T-cell (primary cell): Measurements from ENCODE around the gene TCERG1L. TPM values are rescaled to one million over a fixed set of nuclear protein-coding genes. Genes with fewer than 3 reads are reported as not detected.
"Not testable (repeated sequence)": the region's sequence is repeated elsewhere in the genome, so short reads cannot be mapped to it uniquely, and the experiment has no call there.

Experiments
- ATAC-seq, 4 experiments: fragments of 200-7000 bp in 3 of 4; fragments of 150-1000 bp in 1 of 4; cut with Tn5 transposase; replicated peaks in 1 of 4; 1 replicate in 3 of 4; 2 replicates in 1 of 4; pipeline ENCODE4 v1.10.0; 2021; ENCODE audit warnings: moderate library complexity in 3 of 4, mild to moderate bottlenecking in 2 of 4, moderate number of reproducible peaks in 1 of 4
- CTCF ChIA-PET, 2 donors: fragments of 300-600 bp; sonication (Branson Sonifier 250); formaldehyde crosslinking; loops; one replicate each; lab custom pipeline; 2022; ENCODE audit warnings: antibody characterized with exemption in 2 of 2; lab: Charles Lee
- POLR2A ChIA-PET, 2 donors: fragments of 300-600 bp; sonication (Branson Sonifier 250); formaldehyde crosslinking; loops; one replicate each; lab custom pipeline; 2022; ENCODE audit warnings: antibody characterized with exemption in 2 of 2; lab: Charles Lee
- DNase-seq, 35 experiments: peaks; one replicate each; pipeline versions ENCODE4 v3.0.0 to v3.0.0-alpha.2; 2013 to 2023
- H3K27ac ChIP-seq: one replicate; pipeline ENCODE4 v1.5.1; 2013; ENCODE audit warnings: low read length
- H3K27me3 ChIP-seq, 2 experiments: replicated peaks in 1 of 2; 1 replicate in 1 of 2; 2 replicates in 1 of 2; pipeline versions ENCODE4 v1.6.1 to v1.7.0; 2013; ENCODE audit warnings: low read length in 1 of 2, mixed read lengths in 1 of 2; ENCODE audit not compliant: control insufficient read depth in 2 of 2, insufficient read depth in 2 of 2; ENCODE audit errors: extremely low read depth in 1 of 2
- H3K36me3 ChIP-seq, 2 donors: 1 replicate in 1 of 2; 2 replicates in 1 of 2; pipeline versions ENCODE4 v1.6.1 to v1.7.0; 2013; ENCODE audit warnings: low read length in 1 of 2; ENCODE audit not compliant: control insufficient read depth in 2 of 2, insufficient read depth in 1 of 2; ENCODE audit errors: extremely low read depth in 1 of 2
- H3K4me1 ChIP-seq, 2 experiments: 1 replicate in 1 of 2; 2 replicates in 1 of 2; pipeline versions ENCODE4 v1.6.1 to v1.7.0; 2013; ENCODE audit warnings: low read length in 2 of 2, mixed read lengths in 1 of 2; ENCODE audit not compliant: insufficient read depth in 2 of 2, control insufficient read depth in 1 of 2; ENCODE audit errors: extremely low read depth in 1 of 2
- H3K4me3 ChIP-seq, 2 donors: 1 replicate in 1 of 2; 2 replicates in 1 of 2; pipeline versions ENCODE4 v1.5.1 to v1.7.0; 2013; ENCODE audit warnings: mild to moderate bottlenecking in 2 of 2, low read length in 1 of 2, moderate library complexity in 1 of 2; ENCODE audit not compliant: control insufficient read depth in 1 of 2; ENCODE audit errors: extremely low read depth in 1 of 2
- H3K9me3 ChIP-seq: 2 replicates; pipeline ENCODE4 v1.7.0; 2013
- H3K27ac Mint-ChIP-seq, 2 donors: one replicate each; pipeline ENCODE4 v1.8.0; 2020 to 2021; ENCODE audit warnings: mild to moderate bottlenecking in 2 of 2, mixed read lengths in 2 of 2
- H3K27me3 Mint-ChIP-seq, 2 donors: one replicate each; pipeline ENCODE4 v1.8.0; 2021 to 2022; ENCODE audit warnings: mixed read lengths in 2 of 2
- H3K36me3 Mint-ChIP-seq: one replicate; pipeline ENCODE4 v1.8.0; 2021; ENCODE audit warnings: mixed read lengths
- H3K4me1 Mint-ChIP-seq, 3 donors: one replicate each; pipeline ENCODE4 v1.8.0; 2020 to 2022; ENCODE audit warnings: mixed read lengths in 3 of 3, mild to moderate bottlenecking in 1 of 3
- H3K4me3 Mint-ChIP-seq, 3 donors: one replicate each; pipeline ENCODE4 v1.8.0; 2020 to 2022; ENCODE audit warnings: mild to moderate bottlenecking in 3 of 3, mixed read lengths in 3 of 3, moderate library complexity in 3 of 3
- H3K9me3 Mint-ChIP-seq, 3 donors: one replicate each; pipeline ENCODE4 v1.8.0; 2020 to 2022; ENCODE audit warnings: mixed read lengths in 3 of 3
- WGBS: methylation state at CpG from one replicate; pipeline ENCODE4 v1.1.5; 2013; ENCODE audit warnings: missing lambda C conversion rate; ENCODE audit not compliant: insufficient coverage; 5-methylcytosine and 5-hydroxymethylcytosine counted together
- total RNA-seq, 35 experiments: library from RNA in 6 of 35; stranded (reverse) in 6 of 35; fragments of 120-200 nt in 1 of 35; gene quantifications; one replicate each; pipeline versions ENCODE4 v1.2.1 to v1.2.4 and lab custom pipeline; 2013 to 2026

TCERG1L gene
- total RNA-seq, 5 donors from 2014 or later (not counting 1 experiment from before 2014, with no cell fraction given), result 0.13 to 0.29 (median 0.21) TPM; not detected in 1

GRCh38 chr10:131154306-131155025 is 157.1 kb downstream of the TCERG1L start:
- H3K27me3 Mint-ChIP-seq, result peaks cover 0 to 10% of the 10 kb centered on the region in 2 donors
- H3K27me3 ChIP-seq, result peaks cover 0 to 7% of the 10 kb centered on the region in 2 experiments
- H3K27ac ChIP-seq, result no peak overlapping the region
- ChIA-PET POLR2A (no interaction called here), CTCF (no interaction called here)
- peaks cover 7 to 20% (median 10%) of the 10 kb centered on the region in 3 donors for H3K9me3 Mint-ChIP-seq
- WGBS, result 88% methylated on average over 13 of the region's 17 CpGs
- H3K9me3 ChIP-seq, result no peaks in the 10 kb centered on the region
- H3K4me1 ChIP-seq, result no peaks in the 10 kb centered on the region
- H3K27ac Mint-ChIP-seq, result no peak overlapping the region
- H3K4me1 Mint-ChIP-seq, result no peaks in the 10 kb centered on the region
- ATAC-seq (no peak), DNase-seq (no peak)
- H3K4me3 ChIP-seq, result no peak overlapping the region
- no peaks in the 10 kb centered on the region for H3K36me3 ChIP-seq
- no peak overlapping the region for H3K4me3 Mint-ChIP-seq
- no peaks in the 10 kb centered on the region for H3K36me3 Mint-ChIP-seq

- H3K36me3 ChIP-seq, H3K4me3 ChIP-seq, H3K4me1 ChIP-seq, H3K27ac ChIP-seq, H3K9me3 ChIP-seq, H3K27me3 ChIP-seq, ATAC-seq, H3K27me3 Mint-ChIP-seq, H3K4me3 Mint-ChIP-seq, H3K27ac Mint-ChIP-seq, H3K4me1 Mint-ChIP-seq, DNase-seq, H3K36me3 Mint-ChIP-seq, POLR2A ChIA-PET: not testable (repeated sequence)
- peaks cover 7 to 20% (median 15%) of the 10 kb centered on the region in 3 donors for H3K9me3 Mint-ChIP-seq
- CTCF ChIA-PET, result interaction anchor here in 1 of 2 donors (0.8 kb wide), 1 partner anchor 23 kb away, joined by 3 read pairs; no protein-coding TSS in a partner anchor
These were observed 159.1 kb downstream of the TCERG1L start for GRCh38 chr10:131152456-131152855.

- H3K4me3 Mint-ChIP-seq, result no peak overlapping the region
- CTCF ChIA-PET, result no interaction called here
- Histone ChIP-seq H3K4me3 (no peak overlapping the region), H3K4me1 (no peaks in the 10 kb centered on the region), H3K9me3 (no peaks in the 10 kb centered on the region), H3K27me3 (no peaks in the 10 kb centered on the region), H3K36me3 (no peaks in the 10 kb centered on the region), H3K27ac (no peak overlapping the region)
- no peak for DNase-seq
- POLR2A ChIA-PET, result no interaction called here
- no peak overlapping the region for H3K27ac Mint-ChIP-seq
- no peaks in the 10 kb centered on the region for H3K27me3 Mint-ChIP-seq
- peaks cover 7 to 20% (median 15%) of the 10 kb centered on the region in 3 donors for H3K9me3 Mint-ChIP-seq
- H3K4me1 Mint-ChIP-seq, result no peaks in the 10 kb centered on the region
- WGBS, result 78% methylated on average over 2 of the region's 4 CpGs
- H3K36me3 Mint-ChIP-seq, result no peaks in the 10 kb centered on the region
- no peak for ATAC-seq
These were observed 161.4 kb downstream of the TCERG1L start for GRCh38 chr10:131150126-131150525.

- POLR2A ChIA-PET, result no interaction called here
- H3K27ac ChIP-seq, result no peak overlapping the region
- ATAC-seq (no peak), DNase-seq (no peak)
- Mint-ChIP-seq H3K36me3 (no peaks in the 10 kb centered on the region), H3K4me3 (no peak overlapping the region), H3K9me3 (peaks cover 7 to 20% (median 15%) of the 10 kb centered on the region in 3 donors), H3K4me1 (no peaks in the 10 kb centered on the region), H3K27me3 (no peaks in the 10 kb centered on the region), H3K27ac (no peak overlapping the region)
- CTCF ChIA-PET, result no interaction called here
- H3K9me3 ChIP-seq, result no peaks in the 10 kb centered on the region
- H3K36me3 ChIP-seq, result no peaks in the 10 kb centered on the region
- 76% methylated on average over 9 of the region's 10 CpGs for WGBS
- H3K27me3 ChIP-seq, result no peaks in the 10 kb centered on the region
- H3K4me3 ChIP-seq, result no peak overlapping the region
- H3K4me1 ChIP-seq, result no peaks in the 10 kb centered on the region
These were observed 161.9 kb downstream of the TCERG1L start for GRCh38 chr10:131149586-131149985.

- Mint-ChIP-seq H3K4me3 (no peak overlapping the region), H3K9me3 (peaks cover 7 to 20% (median 15%) of the 10 kb centered on the region in 3 donors), H3K4me1 (no peaks in the 10 kb centered on the region), H3K27ac (no peak overlapping the region), H3K27me3 (no peaks in the 10 kb centered on the region), H3K36me3 (no peaks in the 10 kb centered on the region)
- Histone ChIP-seq H3K27ac (no peak overlapping the region), H3K36me3 (no peaks in the 10 kb centered on the region), H3K9me3 (no peaks in the 10 kb centered on the region), H3K4me1 (no peaks in the 10 kb centered on the region), H3K27me3 (no peaks in the 10 kb centered on the region), H3K4me3 (no peak overlapping the region)
- ChIA-PET CTCF (no interaction called here), POLR2A (no interaction called here)
- DNase-seq, result no peak
- WGBS, result no CpG with 5 or more reads among the region's 3 CpGs
- no peak for ATAC-seq
These were observed 162.4 kb downstream of the TCERG1L start for GRCh38 chr10:131149111-131149510.

GRCh38 chr10:131148270-131148669 is 163.3 kb downstream of the TCERG1L start:
- Mint-ChIP-seq H3K4me3 (no peak overlapping the region), H3K27ac (no peak overlapping the region), H3K4me1 (no peaks in the 10 kb centered on the region), H3K36me3 (no peaks in the 10 kb centered on the region), H3K9me3 (peaks cover 7 to 20% (median 15%) of the 10 kb centered on the region in 3 donors), H3K27me3 (no peaks in the 10 kb centered on the region)
- Histone ChIP-seq H3K27ac (no peak overlapping the region), H3K4me1 (no peaks in the 10 kb centered on the region), H3K4me3 (no peak overlapping the region), H3K36me3 (no peaks in the 10 kb centered on the region), H3K27me3 (no peaks in the 10 kb centered on the region), H3K9me3 (no peaks in the 10 kb centered on the region)
- ChIA-PET CTCF (no interaction called here), POLR2A (no interaction called here)
- 75% methylated on average over 2 of the region's 3 CpGs for WGBS
- DNase-seq (no peak), ATAC-seq (no peak)
